HG02623 (cell line): ENCODE data around the gene PUM1.
"Not testable (repeated sequence)": the region's sequence is repeated elsewhere in the genome, so short reads cannot be mapped to it uniquely, and the experiment has no call there.

Experiments used
- ATAC-seq: cut with Tn5 transposase; IDR thresholded peaks from one replicate; pipeline ENCODE4 v1.9.1; 2021; ENCODE audit warnings: moderate library complexity; ENCODE audit not compliant: unreplicated experiment

Gene PUM1

GRCh38 chr1:31063631-31064030 is 1.9 kb downstream of the PUM1 start:
- no peak for ATAC-seq

- no peak for ATAC-seq
Observed at GRCh38 chr1:31062867-31063380, 2.6 kb downstream of the PUM1 start.

GRCh38 chr1:31062162-31062866 is 3.2 kb downstream of the PUM1 start:
- not testable (repeated sequence) for ATAC-seq

- ATAC-seq, result no peak
Observed at GRCh38 chr1:31058012-31058411, 7.5 kb downstream of the PUM1 start.

GRCh38 chr1:31055953-31056352 is 9.6 kb downstream of the PUM1 start:
- no peak for ATAC-seq

- no peak for ATAC-seq
Observed at GRCh38 chr1:31055501-31055900, 10.0 kb downstream of the PUM1 start.

- no peak for ATAC-seq
Observed at GRCh38 chr1:31054958-31055481, 10.5 kb downstream of the PUM1 start.

- no peak for ATAC-seq
Observed at GRCh38 chr1:31054349-31054748, 11.2 kb downstream of the PUM1 start.

- not testable (repeated sequence) for ATAC-seq
Observed at GRCh38 chr1:31052613-31053012, 12.9 kb downstream of the PUM1 start.

GRCh38 chr1:31051611-31052010 is 13.9 kb downstream of the PUM1 start:
- ATAC-seq, result no peak

- not testable (repeated sequence) for ATAC-seq
Observed at GRCh38 chr1:31047507-31047906, 18.0 kb downstream of the PUM1 start.

- ATAC-seq, result no peak
Observed at GRCh38 chr1:31043631-31044030, 21.9 kb downstream of the PUM1 start.

- no peak for ATAC-seq
Observed at GRCh38 chr1:31042656-31043055, 22.9 kb downstream of the PUM1 start.

GRCh38 chr1:31041529-31041928 is 24.0 kb downstream of the PUM1 start:
- no peak for ATAC-seq

GRCh38 chr1:31040038-31040437 is 25.5 kb downstream of the PUM1 start:
- ATAC-seq, result no peak

GRCh38 chr1:31038935-31039334 is 26.6 kb downstream of the PUM1 start:
- not testable (repeated sequence) for ATAC-seq

- no peak for ATAC-seq
Observed at GRCh38 chr1:31038360-31038759, 27.2 kb downstream of the PUM1 start.

- ATAC-seq, result no peak
Observed at GRCh38 chr1:31036749-31037500, 28.6 kb downstream of the PUM1 start.

GRCh38 chr1:31033598-31033997 is 31.9 kb downstream of the PUM1 start:
- ATAC-seq, result no peak

GRCh38 chr1:31032266-31032665 is 33.3 kb downstream of the PUM1 start:
- ATAC-seq, result no peak

GRCh38 chr1:31031330-31032143 is 34.0 kb downstream of the PUM1 start:
- no peak for ATAC-seq
